PFSK-1 (cell line): ENCODE data around the gene TEX51.

Source experiments
- FOXP2 ChIP-seq: optimal IDR thresholded peaks from 2 replicates; pipeline ENCODE3; 2011; ENCODE audit warnings: borderline replicate concordance, control low read depth, inconsistent platforms; ENCODE audit not compliant: insufficient read depth; ENCODE audit errors: extremely low read length, extremely low read depth
- POLR2AphosphoS5 ChIP-seq: IDR thresholded peaks from 2 replicates; pipeline ENCODE4 v1.6.1; 2012; ENCODE audit warnings: low read depth, mild to moderate bottlenecking, control low read depth, low read length, moderate library complexity
- SIN3A ChIP-seq: IDR thresholded peaks from 2 replicates; pipeline ENCODE4 v1.6.1; 2012; ENCODE audit warnings: mild to moderate bottlenecking, low read length, moderate library complexity, borderline replicate concordance; ENCODE audit not compliant: insufficient read depth
- TAF1 ChIP-seq: IDR thresholded peaks from 2 replicates; pipeline ENCODE4 v1.6.1; 2012; ENCODE audit warnings: low read length, control low read depth, borderline replicate concordance; ENCODE audit not compliant: insufficient read depth
- TF ChIP-seq, protein P1 (sequence below), 2 experiments: IDR thresholded peaks; 2 replicates each; pipeline versions ENCODE4 v1.6.1 to v1.8.0; 2011 to 2012; ENCODE audit warnings: low read depth in 2 of 2, low read length in 2 of 2, control low read depth in 1 of 2, inconsistent platforms in 1 of 2, mild to moderate bottlenecking in 1 of 2, moderate library complexity in 1 of 2; ENCODE audit not compliant: insufficient read depth in 1 of 2

TEX51 gene

GRCh38 chr2:126877041-126877440, 21.6 kb upstream of the TEX51 start:
- TF ChIP-seq, protein P1, sequence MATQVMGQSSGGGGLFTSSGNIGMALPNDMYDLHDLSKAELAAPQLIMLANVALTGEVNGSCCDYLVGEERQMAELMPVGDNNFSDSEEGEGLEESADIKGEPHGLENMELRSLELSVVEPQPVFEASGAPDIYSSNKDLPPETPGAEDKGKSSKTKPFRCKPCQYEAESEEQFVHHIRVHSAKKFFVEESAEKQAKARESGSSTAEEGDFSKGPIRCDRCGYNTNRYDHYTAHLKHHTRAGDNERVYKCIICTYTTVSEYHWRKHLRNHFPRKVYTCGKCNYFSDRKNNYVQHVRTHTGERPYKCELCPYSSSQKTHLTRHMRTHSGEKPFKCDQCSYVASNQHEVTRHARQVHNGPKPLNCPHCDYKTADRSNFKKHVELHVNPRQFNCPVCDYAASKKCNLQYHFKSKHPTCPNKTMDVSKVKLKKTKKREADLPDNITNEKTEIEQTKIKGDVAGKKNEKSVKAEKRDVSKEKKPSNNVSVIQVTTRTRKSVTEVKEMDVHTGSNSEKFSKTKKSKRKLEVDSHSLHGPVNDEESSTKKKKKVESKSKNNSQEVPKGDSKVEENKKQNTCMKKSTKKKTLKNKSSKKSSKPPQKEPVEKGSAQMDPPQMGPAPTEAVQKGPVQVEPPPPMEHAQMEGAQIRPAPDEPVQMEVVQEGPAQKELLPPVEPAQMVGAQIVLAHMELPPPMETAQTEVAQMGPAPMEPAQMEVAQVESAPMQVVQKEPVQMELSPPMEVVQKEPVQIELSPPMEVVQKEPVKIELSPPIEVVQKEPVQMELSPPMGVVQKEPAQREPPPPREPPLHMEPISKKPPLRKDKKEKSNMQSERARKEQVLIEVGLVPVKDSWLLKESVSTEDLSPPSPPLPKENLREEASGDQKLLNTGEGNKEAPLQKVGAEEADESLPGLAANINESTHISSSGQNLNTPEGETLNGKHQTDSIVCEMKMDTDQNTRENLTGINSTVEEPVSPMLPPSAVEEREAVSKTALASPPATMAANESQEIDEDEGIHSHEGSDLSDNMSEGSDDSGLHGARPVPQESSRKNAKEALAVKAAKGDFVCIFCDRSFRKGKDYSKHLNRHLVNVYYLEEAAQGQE (IDR thresholded peaks at IDR 0.05; ENCODE audit: insufficient read depth in 1 of 2, low read depth in 2 of 2, low read length in 2 of 2) = no peak
- no peak for TF ChIP-seq FOXP2
- TF ChIP-seq POLR2AphosphoS5 = no peak
- TF ChIP-seq TAF1 = no peak
- TF ChIP-seq SIN3A = no peak

GRCh38 chr2:126877861-126878565, 20.7 kb upstream of the TEX51 start:
- TF ChIP-seq SIN3A (no peak), FOXP2 (no peak), TAF1 (no peak), POLR2AphosphoS5 (no peak)
- TF ChIP-seq, protein P1 (IDR thresholded peaks at IDR 0.05; ENCODE audit: insufficient read depth in 1 of 2, low read depth in 2 of 2, low read length in 2 of 2) = no peak

- no peak for TF ChIP-seq TAF1
Observed at GRCh38 chr2:126878601-126879000, 20.1 kb upstream of the TEX51 start.

GRCh38 chr2:126879348-126880298, 19.1 kb upstream of the TEX51 start:
- no peak for TF ChIP-seq POLR2AphosphoS5
- TF ChIP-seq SIN3A = no peak
- TF ChIP-seq FOXP2 = no peak
- TF ChIP-seq TAF1 = no peak
- TF ChIP-seq, protein P1 (IDR thresholded peaks at IDR 0.05; ENCODE audit: insufficient read depth in 1 of 2, low read depth in 2 of 2, low read length in 2 of 2) = no peak

DNA sequence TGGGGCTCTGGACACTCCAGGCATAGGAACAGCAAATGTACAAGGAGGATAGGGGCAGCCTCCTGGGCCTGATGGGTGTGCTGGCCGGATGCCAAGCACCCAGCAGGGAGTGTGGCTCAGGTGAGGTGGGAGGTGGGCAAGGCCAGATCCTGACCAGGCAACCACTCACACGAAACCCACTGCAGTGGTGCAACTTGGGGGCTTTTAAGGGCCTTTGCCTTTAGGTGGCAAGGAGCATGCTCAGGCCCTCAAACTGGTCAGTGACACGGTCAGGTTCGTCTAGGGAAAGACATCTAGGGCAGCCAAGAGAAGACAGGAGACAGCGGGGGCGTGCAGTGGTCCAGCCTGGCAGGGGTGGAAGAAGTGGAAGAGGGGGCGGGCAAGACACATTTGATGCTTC, 18.4 kb upstream of the TEX51 start:
- TF ChIP-seq, protein P1 (IDR thresholded peaks at IDR 0.05; ENCODE audit: insufficient read depth in 1 of 2, low read depth in 2 of 2, low read length in 2 of 2) = no peak
- no peak for TF ChIP-seq SIN3A
- TF ChIP-seq POLR2AphosphoS5 = no peak
